ENCODE measurements around the gene MACO1. TPM values are rescaled to one million over a fixed set of nuclear protein-coding genes. Genes with fewer than 3 reads are reported as not detected.
"Not testable (repeated sequence)": the region's sequence is repeated elsewhere in the genome, so short reads cannot be mapped to it uniquely, and the experiment has no call there.

Gene MACO1
- total RNA-seq, 1 donor from 2014 or later = 18.7 TPM

GRCh38 chr1:25423206-25423605 is 7.5 kb upstream of the MACO1 start:
- DNase-seq = not testable (repeated sequence)

GRCh38 chr1:25425098-25426085 is 5.3 kb upstream of the MACO1 start:
- no peak for DNase-seq

GRCh38 chr1:25427696-25428095 is 3.0 kb upstream of the MACO1 start:
- no peak for DNase-seq

GRCh38 chr1:25428475-25429166 is 2.1 kb upstream of the MACO1 start:
- DNase-seq = no peak

- no peak for DNase-seq
These were observed 527 bp downstream of the MACO1 start for GRCh38 chr1:25430967-25431881.

GRCh38 chr1:25431955-25432719 is 1.4 kb downstream of the MACO1 start:
- DNase-seq = no peak

GRCh38 chr1:25432749-25433388 is 2.2 kb downstream of the MACO1 start:
- DNase-seq = no peak

GRCh38 chr1:25433389-25434186 is 2.9 kb downstream of the MACO1 start:
- DNase-seq = peak; percentile 53

GRCh38 chr1:25435397-25436108 is 4.9 kb downstream of the MACO1 start:
- DNase-seq = no peak

GRCh38 chr1:25437672-25438071 is 7.0 kb downstream of the MACO1 start:
- no peak for DNase-seq

GRCh38 chr1:25439287-25439686 is 8.6 kb downstream of the MACO1 start:
- DNase-seq = no peak

GRCh38 chr1:25442178-25442577 is 11.5 kb downstream of the MACO1 start:
- no peak for DNase-seq

- DNase-seq = no peak
These were observed 12.5 kb downstream of the MACO1 start for GRCh38 chr1:25443030-25443699.

- DNase-seq = not testable (repeated sequence)
These were observed 13.9 kb downstream of the MACO1 start for GRCh38 chr1:25444604-25445003.

- DNase-seq = no peak
These were observed 15.4 kb downstream of the MACO1 start for GRCh38 chr1:25445993-25446538.

- no peak for DNase-seq
These were observed 16.9 kb downstream of the MACO1 start for GRCh38 chr1:25447547-25447946.

GRCh38 chr1:25450891-25451290 is 20.2 kb downstream of the MACO1 start:
- DNase-seq = no peak

GRCh38 chr1:25451908-25452307 is 21.2 kb downstream of the MACO1 start:
- no peak for DNase-seq

Measured in tongue (tissue), 2 donors.